ENCODE measurements around the gene GARIN5A. TPM values are rescaled to one million over a fixed set of nuclear protein-coding genes. Genes with fewer than 3 reads are reported as not detected.

GARIN5A gene
- polyA plus RNA-seq, 3 donors: 7.9 to 10.7 (median 10.0) TPM

- DNase-seq: no peak
Measured at GRCh38 chr19:50419580-50420035, 57.0 kb downstream of the GARIN5A start.

GRCh38 chr19:50419022-50419579, 57.5 kb downstream of the GARIN5A start:
- no peak for DNase-seq

GRCh38 chr19:50418176-50419021, 58.2 kb downstream of the GARIN5A start, which contains the start of gene SPIB:
SPIB (plus strand) TSS chr19:50418938; CDS start chr19:50418963, 25 bp downstream.
- no peak for DNase-seq

GRCh38 chr19:50417111-50418081, 59.3 kb downstream of the GARIN5A start:
- no peak for DNase-seq

Other genes starting within 250 kb of the GARIN5A start
- 10 to 100 TPM; 36.0 to 77.5 (median 66.7) TPM for gene KCNC3, start 147.5 kb downstream of the GARIN5A start, polyA plus RNA-seq (ENCODE audit: insufficient read length in 3 of 3)
- 10 to 100 TPM in 2 of 3 donors, 1 to 10 TPM in 1; 9.7 to 17.0 (median 15.0) TPM for gene NAPSA, start 111.2 kb downstream of the GARIN5A start, polyA plus RNA-seq (ENCODE audit: insufficient read length in 3 of 3)
- 10 to 100 TPM; 39.7 to 43.3 (median 41.8) TPM for gene NR1H2, start 100.4 kb downstream of the GARIN5A start, polyA plus RNA-seq (ENCODE audit: insufficient read length in 3 of 3)
- 10 to 100 TPM; 28.6 to 40.0 (median 37.3) TPM for gene POLD1, start 92.5 kb downstream of the GARIN5A start, polyA plus RNA-seq (ENCODE audit: insufficient read length in 3 of 3)
- 1 to 10 TPM; 1.3 to 2.1 (median 1.3) TPM for gene SPIB, start 57.9 kb downstream of the GARIN5A start, polyA plus RNA-seq (ENCODE audit: insufficient read length in 3 of 3)
- gene MYBPC2, start 44.0 kb downstream of the GARIN5A start, polyA plus RNA-seq (ENCODE audit: insufficient read length in 3 of 3): 1 to 10 TPM in 2 of 3 donors, under 1 TPM in 1; 0.53 to 1.6 (median 1.0) TPM
- 100 to 1,000 TPM; 128 to 186 (median 173) TPM for gene EMC10, start 341 bp downstream of the GARIN5A start, polyA plus RNA-seq (ENCODE audit: insufficient read length in 3 of 3)
- gene JOSD2, start 34.3 kb upstream of the GARIN5A start, polyA plus RNA-seq (ENCODE audit: insufficient read length in 3 of 3): 10 to 100 TPM; 12.9 to 15.1 (median 14.1) TPM
- 10 to 100 TPM; 11.5 to 15.1 (median 14.4) TPM for gene ASPDH, start 37.1 kb upstream of the GARIN5A start, polyA plus RNA-seq (ENCODE audit: insufficient read length in 3 of 3)
- gene LRRC4B, start 91.6 kb upstream of the GARIN5A start, polyA plus RNA-seq (ENCODE audit: insufficient read length in 3 of 3): 10 to 100 TPM; 19.6 to 27.6 (median 22.7) TPM
- 1 to 10 TPM in 1 of 3 donors, under 1 TPM in 2; 0.87 to 1.2 (median 0.90) TPM for gene SYT3, start 163.0 kb upstream of the GARIN5A start, polyA plus RNA-seq (ENCODE audit: insufficient read length in 3 of 3)
- 1 to 10 TPM; 3.1 to 6.7 (median 4.4) TPM for gene C19orf81, start 172.6 kb upstream of the GARIN5A start, polyA plus RNA-seq (ENCODE audit: insufficient read length in 3 of 3)
- 1 to 10 TPM; 4.9 to 7.6 (median 6.5) TPM for gene SHANK1, start 243.0 kb upstream of the GARIN5A start, polyA plus RNA-seq (ENCODE audit: insufficient read length in 3 of 3)
- gene CLEC11A, start 246.5 kb upstream of the GARIN5A start, polyA plus RNA-seq (ENCODE audit: insufficient read length in 3 of 3): 10 to 100 TPM; 28.1 to 40.3 (median 30.4) TPM